Endometrial microvascular endothelial cells (primary cell): ENCODE measurements around the gene GNB2. TPM values are rescaled to one million over a fixed set of nuclear protein-coding genes. Genes with fewer than 3 reads are reported as not detected.

ENCODE experiments used
- in situ Hi-C: cut with HindIII; loops from 2 replicates; pipeline ENCODE4 v1.10.0; 2017; ENCODE audit warnings: low sequenced_read_pairs, low pct_unique_long_range_greater_than_20kb; ENCODE audit errors: inconsistent ontology term
- total RNA-seq: library from RNA; depleted of rRNA; stranded (reverse); fragments of >200 nt; gene quantifications from one replicate; pipeline ENCODE4 v1.2.3, GENCODE V29; 2015; ENCODE audit errors: inconsistent ontology term

Gene GNB2
- total RNA-seq, 1 donor from 2014 or later: 301 TPM

DNA sequence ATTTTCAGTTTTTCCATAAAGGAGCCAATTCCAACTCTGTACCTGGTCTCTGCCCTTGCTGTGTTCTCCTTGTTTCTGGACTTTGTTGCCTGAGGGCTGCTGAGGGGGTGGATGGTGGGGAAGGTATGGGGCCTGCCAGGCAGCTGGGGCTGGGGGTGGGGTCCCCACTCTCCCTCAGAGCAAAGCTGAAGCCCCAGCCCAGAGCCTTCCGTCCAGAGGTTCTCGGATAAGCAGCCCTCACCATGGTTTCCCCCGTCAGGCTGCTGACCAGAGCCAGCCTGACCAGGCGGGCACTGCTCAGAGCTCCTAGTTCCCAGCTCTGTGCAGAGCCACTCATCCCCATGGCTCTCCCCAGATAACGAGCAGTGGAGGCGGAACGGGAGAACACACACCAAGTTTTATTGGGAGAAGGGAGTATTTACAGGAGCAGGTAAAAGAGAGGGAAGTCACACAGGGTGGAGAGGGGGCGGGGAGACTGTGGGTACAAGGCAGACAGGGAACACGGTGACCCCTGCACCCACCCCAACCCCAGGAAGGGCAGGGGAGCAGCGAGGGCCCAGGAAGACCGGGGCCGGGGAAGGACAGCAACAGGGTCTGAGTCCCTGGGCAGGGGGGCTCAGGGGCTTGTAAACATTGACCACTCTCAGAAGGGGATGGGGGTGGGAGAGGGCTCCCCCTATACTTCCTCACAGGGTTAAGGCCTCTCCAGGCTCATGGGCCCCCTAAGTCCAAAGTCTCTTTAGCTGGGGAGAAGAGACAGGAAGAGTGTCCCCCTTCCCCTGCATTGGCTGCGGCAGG, 5.8 kb downstream of the GNB2 start:
- in situ Hi-C loops: no loop called here

DNA sequence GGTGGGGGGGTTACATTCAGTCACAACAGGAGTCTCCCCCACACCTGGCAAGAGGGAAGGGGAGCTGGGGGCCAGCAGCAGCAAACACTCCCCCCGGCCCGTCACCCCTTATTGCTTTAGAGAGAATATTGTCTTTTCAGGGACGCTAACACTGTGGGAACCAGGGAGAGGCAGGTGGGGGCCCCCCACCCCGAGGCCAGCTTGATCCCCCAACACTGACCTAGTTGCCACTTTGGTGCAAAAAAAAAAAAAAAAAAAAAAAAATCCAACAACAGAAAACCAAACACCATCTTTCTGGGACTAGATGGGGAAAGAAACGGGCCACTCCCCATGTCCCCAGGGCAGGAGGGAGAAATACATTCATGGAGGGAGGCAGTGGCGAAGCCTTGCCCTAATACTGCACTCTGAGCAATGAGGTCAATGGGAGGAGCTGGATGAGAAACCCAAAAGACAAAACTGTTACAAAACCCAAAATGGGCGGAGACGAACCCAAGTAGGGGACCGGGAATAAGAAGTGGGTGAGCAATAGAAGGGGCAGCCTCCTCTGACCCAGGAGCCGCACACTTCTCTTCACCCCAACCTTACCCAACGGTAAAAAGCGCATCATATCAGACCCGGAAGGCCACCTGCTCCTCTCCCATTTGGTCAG, 6.5 kb downstream of the GNB2 start:
- in situ Hi-C loops: no loop called here

DNA sequence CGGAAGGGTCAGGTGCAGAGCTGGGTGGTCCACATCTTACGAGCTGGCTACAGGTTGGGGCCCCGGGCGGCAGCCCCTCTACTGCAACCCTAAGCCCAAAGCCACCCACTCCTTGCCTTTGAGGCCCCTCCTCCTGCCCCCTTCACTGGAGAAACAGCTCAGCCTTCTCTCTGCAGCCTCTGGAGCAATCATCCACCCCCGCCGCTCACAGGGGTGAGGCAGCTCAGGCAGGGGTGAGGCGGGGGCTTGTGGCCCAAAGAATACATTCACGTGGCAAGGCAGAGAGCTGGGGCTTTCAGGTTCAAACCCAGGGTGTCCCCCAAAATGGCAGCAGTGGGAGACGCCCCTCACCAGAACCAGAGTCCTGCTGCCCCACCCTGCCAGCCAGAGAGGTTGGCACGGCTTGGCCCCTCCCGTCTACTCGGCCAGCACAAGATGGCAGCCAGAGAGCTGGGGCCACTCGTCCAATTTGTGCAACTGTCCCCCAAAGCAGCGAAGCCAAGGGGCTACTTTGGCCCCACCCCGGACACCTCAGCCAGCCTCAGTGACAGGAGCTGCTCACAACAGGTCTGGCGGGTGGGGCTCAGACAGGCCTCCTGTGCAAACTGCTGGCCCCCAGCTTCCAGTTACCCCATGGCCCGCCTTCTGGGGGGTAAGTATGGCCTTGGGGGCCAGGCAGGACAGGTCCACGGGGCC, 7.2 kb downstream of the GNB2 start:
- in situ Hi-C loops: no loop called here

GRCh38 chr7:100681491-100682227, 8.1 kb downstream of the GNB2 start:
- in situ Hi-C loops: no loop called here

DNA sequence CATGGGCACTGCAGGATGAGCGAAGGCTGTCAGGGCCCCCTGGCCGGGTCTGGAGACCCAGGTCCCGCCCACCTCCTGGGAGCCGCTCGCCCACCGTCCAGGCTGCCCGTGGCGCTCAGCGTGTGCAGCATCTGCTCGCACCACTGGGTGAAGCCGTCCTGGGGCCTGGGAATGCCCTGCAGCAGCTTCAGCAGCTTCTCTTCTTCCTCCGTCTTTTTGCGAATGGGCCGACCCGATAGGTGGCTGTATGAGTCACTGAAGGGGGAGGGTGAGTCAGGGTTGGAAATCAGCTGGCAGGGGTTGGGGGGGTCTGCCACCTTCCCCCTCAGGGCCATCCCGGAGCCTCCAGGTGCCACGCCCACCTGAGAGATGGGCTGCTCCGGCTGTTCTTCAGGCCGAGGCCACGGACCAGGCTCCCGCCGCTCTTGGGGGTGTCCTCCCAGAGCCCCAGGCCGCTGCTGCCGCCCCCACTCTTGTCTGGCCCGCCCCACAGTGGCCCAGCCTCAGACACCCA, 8.7 kb downstream of the GNB2 start:
- in situ Hi-C loops: no loop called here

DNA sequence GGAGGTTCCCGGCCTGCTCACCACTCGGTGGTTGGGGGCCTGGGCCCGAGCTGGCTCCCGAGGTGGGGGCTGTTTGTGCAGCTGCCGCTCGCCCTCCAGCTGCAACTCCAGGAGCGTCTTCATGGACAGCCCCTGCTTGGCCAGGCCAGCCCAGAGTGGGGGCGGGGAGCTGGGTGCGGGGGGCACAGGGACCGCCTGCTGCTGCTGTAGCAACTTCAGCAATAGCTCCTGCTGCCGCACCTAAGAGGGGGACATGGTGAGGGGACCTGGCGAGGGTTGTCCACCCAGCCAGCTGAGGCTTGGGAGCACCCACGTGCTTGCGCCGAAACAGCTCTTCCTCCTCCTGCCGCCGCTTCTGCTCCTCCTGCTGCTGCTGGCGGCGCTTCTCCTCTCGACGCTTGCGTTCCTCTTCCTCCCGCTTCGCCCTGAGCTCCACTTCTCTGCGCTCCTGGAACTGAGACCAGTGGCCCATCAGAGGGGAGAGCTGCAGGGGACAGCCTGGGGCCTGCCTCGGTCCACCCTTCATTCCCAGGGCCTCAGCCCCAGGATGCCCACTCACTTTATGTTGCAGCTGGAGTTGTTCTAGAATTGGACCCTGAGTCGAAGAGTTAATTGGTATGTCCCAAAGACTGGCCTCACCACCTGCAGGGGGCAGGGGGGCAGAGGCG, 9.6 kb downstream of the GNB2 start:
- in situ Hi-C loops: no loop called here

DNA sequence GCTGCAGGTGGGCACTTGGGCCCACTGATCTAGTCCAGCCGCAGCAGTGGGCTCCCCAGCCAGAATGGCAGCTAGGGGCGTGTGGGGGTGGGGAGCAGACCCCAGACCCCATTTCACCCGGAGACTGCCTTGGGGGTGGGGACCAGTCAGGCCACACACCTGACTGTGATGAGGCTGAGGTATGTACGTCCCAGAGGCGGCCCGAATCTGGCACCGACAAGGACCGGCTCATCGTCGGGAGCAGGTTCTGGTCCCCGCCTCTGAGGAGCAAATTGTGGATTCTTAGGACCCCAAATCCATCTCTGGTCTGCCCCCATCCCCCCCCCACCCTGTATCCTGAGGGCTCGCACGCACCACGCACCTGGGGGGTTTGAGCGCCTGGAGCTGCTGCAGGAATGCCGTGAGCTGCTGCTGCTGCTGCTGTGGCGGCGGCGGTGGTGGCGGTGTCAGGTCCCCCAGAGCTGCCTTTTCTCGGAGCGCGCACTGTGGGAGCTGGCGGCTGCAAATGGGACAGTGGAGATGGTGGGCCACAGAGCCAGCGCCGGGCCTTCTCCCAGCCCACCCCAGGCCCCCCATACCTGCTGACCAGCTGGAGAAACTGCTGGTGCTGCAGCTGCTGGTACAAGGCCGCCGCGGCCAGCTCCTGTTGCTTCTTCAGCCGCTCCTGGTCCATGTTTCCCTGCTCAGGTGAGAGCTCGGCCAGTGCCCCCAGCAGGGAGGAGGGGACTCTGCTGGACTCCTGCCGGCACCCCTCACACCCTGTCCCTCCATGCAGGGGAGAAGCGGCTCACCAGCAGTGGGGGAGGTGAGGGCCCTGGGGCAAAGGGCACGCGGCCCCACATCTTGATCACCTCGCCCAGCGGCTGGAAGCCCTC, 10.4 kb downstream of the GNB2 start:
- in situ Hi-C loops: no loop called here

- in situ Hi-C loops: no loop called here
Observed at GRCh38 chr7:100684534-100685042, 11.0 kb downstream of the GNB2 start.

DNA sequence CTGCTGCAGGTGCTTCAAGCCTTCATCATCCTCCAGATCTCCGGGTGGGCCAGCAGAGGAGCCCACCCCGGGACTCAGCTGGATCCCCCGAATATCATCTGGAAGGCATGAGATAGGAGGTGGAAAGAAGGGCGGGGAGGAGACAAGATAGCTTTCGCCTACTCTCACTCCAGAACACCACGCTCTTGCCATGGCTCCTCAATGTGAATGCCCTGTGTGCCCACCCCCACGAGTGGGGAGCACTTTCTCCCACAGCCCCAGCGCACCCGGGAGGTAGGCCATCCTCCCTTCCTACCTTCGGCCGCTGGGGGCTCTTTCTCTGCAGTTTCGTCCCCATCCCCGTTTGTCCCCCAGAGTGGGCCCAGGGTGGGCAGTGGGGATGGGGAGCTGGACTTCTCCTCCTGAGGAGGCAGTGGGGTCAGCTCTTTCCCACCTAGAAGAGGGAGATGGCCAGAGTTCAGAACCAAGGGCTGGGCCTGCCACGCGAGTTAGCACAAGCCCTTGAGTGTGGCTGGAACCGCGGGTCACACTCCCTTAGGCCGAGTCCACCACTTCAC, 11.6 kb downstream of the GNB2 start:
- in situ Hi-C loops: no loop called here

- in situ Hi-C loops: no loop called here
Observed at GRCh38 chr7:100685631-100686145, 12.1 kb downstream of the GNB2 start.

DNA sequence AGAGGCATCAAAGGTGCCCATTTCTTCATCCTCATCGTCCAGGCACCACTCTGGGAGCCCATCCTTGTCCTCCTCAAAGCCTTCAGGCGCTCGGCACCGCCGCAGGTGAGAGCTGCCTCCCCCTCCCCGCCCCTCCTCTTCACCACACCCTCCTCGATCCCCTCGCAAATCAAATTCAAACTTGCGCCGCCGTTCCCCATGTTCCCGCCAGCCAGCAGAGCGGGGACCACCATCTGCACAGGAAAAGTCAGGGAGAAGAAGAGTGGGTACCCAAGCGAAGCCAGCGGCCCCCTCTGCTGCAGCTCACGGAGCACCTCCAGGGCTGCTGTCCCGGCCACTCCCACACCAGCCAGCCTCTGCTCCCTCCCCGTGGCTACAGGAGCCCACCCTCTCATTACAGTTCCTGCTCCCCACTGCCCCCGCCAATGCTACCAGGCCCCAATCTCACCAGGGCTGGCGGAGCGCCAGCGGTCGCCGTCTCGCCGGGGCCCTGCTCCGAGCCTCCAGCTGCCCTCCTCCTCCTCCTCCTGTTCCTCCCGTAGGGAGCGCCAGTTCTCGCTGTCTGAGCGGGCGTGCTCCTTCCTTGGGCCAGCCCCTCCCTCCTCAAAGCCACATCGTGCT, 12.8 kb downstream of the GNB2 start:
- in situ Hi-C loops: no loop called here

DNA sequence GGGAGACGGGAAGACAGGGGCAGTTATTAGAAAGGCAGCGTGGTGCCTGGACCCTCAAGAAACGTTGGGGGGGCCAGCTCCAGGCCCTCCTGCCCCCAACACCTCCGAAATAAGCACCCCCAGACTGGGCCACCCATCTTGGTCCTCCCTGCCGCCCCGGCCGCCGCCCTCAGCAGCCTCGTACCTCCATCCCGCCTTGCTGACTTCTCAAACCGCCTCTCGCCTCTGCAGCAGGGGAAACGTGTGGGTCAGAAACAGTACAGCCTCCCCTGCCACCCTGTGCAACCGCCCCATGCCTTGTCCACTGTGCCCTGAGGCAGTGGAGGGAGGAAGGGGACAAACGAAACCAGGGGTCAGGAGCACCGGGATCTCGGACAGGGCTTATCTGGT, 13.3 kb downstream of the GNB2 start:
- in situ Hi-C loops: no loop called here

DNA sequence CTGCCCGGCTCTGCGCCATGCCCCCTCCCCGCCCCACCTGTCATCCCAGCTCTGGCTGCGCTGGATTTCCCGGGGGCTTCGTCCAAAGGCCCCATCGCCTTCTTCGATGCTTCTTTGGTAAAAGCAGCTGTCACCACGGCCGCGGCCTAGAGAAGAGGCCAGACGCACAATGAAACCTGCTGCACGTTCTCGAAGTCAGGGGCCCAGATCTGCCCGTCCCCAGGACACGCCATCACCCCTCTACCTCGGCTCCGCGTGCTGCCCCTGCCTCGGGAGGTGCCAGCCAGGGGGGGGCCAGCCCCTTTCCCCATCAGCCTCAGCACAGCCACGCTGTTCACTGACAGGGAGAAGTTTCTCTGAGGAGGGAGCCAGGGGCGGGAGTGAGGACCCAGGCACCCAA, 13.7 kb downstream of the GNB2 start:
- in situ Hi-C loops: no loop called here

- in situ Hi-C loops: no loop called here
Observed at GRCh38 chr7:100687751-100688300, 14.3 kb downstream of the GNB2 start.

- in situ Hi-C loops: no loop called here
Observed at GRCh38 chr7:100688326-100688860, 14.9 kb downstream of the GNB2 start.
